ENCODE results near the gene S100A11.

- TF ChIP-seq TAF1 (IDR thresholded peaks at IDR 0.05; ENCODE audit: borderline replicate concordance, low read depth, low read length) (no peak), ZBTB33 (IDR thresholded peaks at IDR 0.05; ENCODE audit: borderline replicate concordance, low read depth) (no peak), RAD21 (IDR thresholded peaks at IDR 0.05; ENCODE audit: low read length) (no peak), CTCF (IDR thresholded peaks at IDR 0.05) (no peak), JUND (IDR thresholded peaks at IDR 0.05) (no peak), PBX3 (IDR thresholded peaks at IDR 0.05) (no peak), MXI1 (IDR thresholded peaks at IDR 0.05; ENCODE audit: low read depth, low read length) (no peak), SIN3A (IDR thresholded peaks at IDR 0.05; ENCODE audit: borderline replicate concordance, low read depth, low read length) (no peak), CHD2 (IDR thresholded peaks at IDR 0.05; ENCODE audit: low read length, partially characterized antibody) (no peak), TCF12 (IDR thresholded peaks at IDR 0.05) (no peak), FOSL2 (IDR thresholded peaks at IDR 0.05; ENCODE audit: borderline replicate concordance, low read depth) (no peak), MAX (IDR thresholded peaks at IDR 0.05; ENCODE audit: low read depth) (no peak), REST (IDR thresholded peaks at IDR 0.05; ENCODE audit: low read depth, low read length) (no peak), ELF1 (IDR thresholded peaks at IDR 0.05) (no peak)
Observed at GRCh38 chr1:152049291-152050083, 12.7 kb upstream of the S100A11 start.
